ENCODE data around the gene PPP1R7. TPM values are rescaled to one million over a fixed set of nuclear protein-coding genes. Genes with fewer than 3 reads are reported as not detected.
"Not testable (repeated sequence)": the region's sequence is repeated elsewhere in the genome, so short reads cannot be mapped to it uniquely, and the experiment has no call there.

The PPP1R7 gene
- 44.6 and 53.1 TPM in 2 replicates for total RNA-seq (2014; rRNA removed; shearing (Covaris generic))
- polyA plus RNA-seq (2016; fragmentation: Nextera tagmentation; extraction: Ambion mirVana) = 107 and 110 TPM in 2 replicates

DNA sequence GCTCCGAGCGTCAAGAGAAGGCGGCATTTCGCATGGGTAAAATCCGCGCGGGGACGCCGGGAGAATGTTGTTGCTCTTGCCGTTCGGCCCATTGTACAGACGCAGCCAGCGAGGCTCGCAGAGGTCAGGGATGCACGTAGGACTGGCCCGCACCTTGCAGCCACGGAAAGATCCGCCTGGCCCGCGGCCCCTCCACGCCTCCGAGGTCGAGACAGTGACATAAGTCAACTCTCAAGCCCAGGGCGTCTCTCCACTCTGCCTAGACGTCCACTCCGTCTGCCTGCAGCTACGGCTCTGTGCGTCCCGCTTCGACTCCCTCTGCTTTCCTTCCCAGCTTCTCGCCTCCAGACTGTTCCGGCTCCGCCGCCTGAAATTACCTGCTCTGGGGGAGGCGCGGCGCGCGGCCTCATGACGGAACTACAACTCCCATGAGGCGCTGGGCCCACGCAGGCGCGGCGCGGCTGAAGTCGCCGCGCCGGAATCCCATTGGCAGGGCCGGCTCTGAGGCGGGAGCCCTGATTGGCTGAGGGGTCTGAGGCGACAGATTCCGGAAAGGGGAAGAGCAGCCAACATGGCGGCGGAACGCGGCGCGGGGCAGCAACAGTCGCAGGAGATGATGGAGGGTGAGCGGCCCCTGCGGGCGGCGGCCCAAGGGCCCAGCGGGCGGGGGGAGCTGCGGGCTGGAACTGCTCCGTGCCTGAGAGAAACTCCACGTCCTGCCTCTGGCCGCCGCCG, at the start of gene PPP1R7:
PPP1R7 (plus strand) TSS at position 543 of the 735 bp plus-strand sequence; CDS start at position 572, 29 bp downstream.
- TF ChIP-seq EZH2 (IDR thresholded peaks at IDR 0.05; ENCODE audit: insufficient read depth, poor library complexity, severe bottlenecking) (no peak), EZH2phosphoT487 (IDR thresholded peaks at IDR 0.05; ENCODE audit: insufficient read depth, low read depth) (no peak)
- H4K20me1 ChIP-seq (ENCODE audit: insufficient read depth) = no peaks in the 10 kb centered on the region
- in situ Hi-C loops (cut with MboI) = no loop called here

DNA sequence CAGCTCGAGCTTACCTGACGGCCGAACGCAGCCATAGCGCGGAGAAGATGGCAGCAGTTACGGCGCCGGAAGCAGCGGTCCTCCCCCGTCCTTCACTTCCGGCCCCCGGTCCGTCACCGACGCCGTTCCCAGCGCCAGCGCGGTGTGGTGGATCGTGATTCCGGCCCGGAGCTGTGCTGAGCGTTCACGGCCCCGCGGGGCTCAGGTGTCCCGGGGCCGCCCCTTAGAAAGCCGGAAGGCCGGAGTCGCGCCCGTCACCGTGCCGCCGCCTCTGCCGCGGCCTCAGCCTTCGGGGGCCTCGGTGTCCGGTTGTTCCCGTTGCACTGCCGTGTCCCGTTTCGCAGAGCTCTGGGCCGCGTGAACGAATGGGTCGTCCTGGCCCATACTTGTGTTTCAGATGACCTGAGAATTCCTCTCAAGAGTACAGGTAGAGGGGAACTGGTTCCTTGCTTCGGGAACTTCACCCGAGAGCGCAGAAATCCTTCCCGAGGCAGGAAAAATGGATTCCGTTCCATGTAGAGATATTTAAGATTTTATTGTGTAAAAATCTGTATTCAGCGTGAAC, 47.9 kb upstream of the PPP1R7 start, which contains the start of gene MTERF4:
MTERF4 (minus strand) TSS at position 49 of the 565 bp plus-strand sequence; CDS start at position 35, 14 bp downstream.
- H3F3A ChIP-seq (ENCODE audit: insufficient read depth) = peaks cover 10% of the 10 kb centered on the region
- TF ChIP-seq EZH2 (IDR thresholded peaks at IDR 0.05; ENCODE audit: insufficient read depth, poor library complexity, severe bottlenecking) = no peak
- TF ChIP-seq EZH2phosphoT487 (IDR thresholded peaks at IDR 0.05; ENCODE audit: insufficient read depth, low read depth) = no peak
- no peaks in the 10 kb centered on the region for H3K36me3 ChIP-seq (ENCODE audit: low read depth)
- no peaks in the 10 kb centered on the region for H3K9me3 ChIP-seq (ENCODE audit: low read depth)
- peak within 1 kb of the TSS; percentile 92 for H3K9ac ChIP-seq
- H3K27me3 ChIP-seq (replicated peaks; ENCODE audit: insufficient read depth) = no peaks in the 10 kb centered on the region
- in situ Hi-C loops (cut with MboI) = no loop called here
- peaks cover 59% of the 10 kb centered on the region for H3K79me2 ChIP-seq (ENCODE audit: insufficient read depth)
- peak; percentile 93 for DNase-seq
- no peaks in the 10 kb centered on the region for H3K9me2 ChIP-seq (ENCODE audit: insufficient read depth)
- peak within 1 kb of the TSS; percentile 56 for H3K27ac ChIP-seq
- H3K4me3 ChIP-seq = peak within 1 kb of the TSS; percentile 97
- H2AFZ ChIP-seq = peak within 1 kb of the TSS; percentile 100
- no peaks in the 10 kb centered on the region for H4K20me1 ChIP-seq (ENCODE audit: insufficient read depth)
- 1 to 2% methylated on average over 51 to 56 of the region's 56 CpGs for WGBS, 2 experiments (ENCODE audit: low coverage in 1 of 2, low lambda C conversion rate in 2 of 2, missing lambda C conversion rate in 2 of 2)
- peak within 1 kb of the TSS; percentile 97 for H3K4me2 ChIP-seq (ENCODE audit: unreplicated experiment)
- peaks cover 12% of the 10 kb centered on the region for H3K4me1 ChIP-seq (ENCODE audit: insufficient read depth)

More for the DNA sequence above, at the start of gene PPP1R7:
- Histone ChIP-seq H2AFZ (peak within 1 kb of the TSS; percentile 91), H3K79me2 (ENCODE audit: insufficient read depth) (peaks cover 24% of the 10 kb centered on the region), H3K4me2 (ENCODE audit: unreplicated experiment) (peak within 1 kb of the TSS; percentile 95), H3F3A (ENCODE audit: insufficient read depth) (peaks cover 9% of the 10 kb centered on the region), H3K4me3 (peak within 1 kb of the TSS; percentile 88), H3K27ac (peak within 1 kb of the TSS; percentile 38), H3K27me3 (replicated peaks; ENCODE audit: insufficient read depth) (no peaks in the 10 kb centered on the region), H3K9ac (peak within 1 kb of the TSS; percentile 88), H3K9me2 (ENCODE audit: insufficient read depth) (no peaks in the 10 kb centered on the region), H3K4me1 (ENCODE audit: insufficient read depth) (peaks cover 13% of the 10 kb centered on the region), H3K36me3 (ENCODE audit: low read depth) (no peaks in the 10 kb centered on the region), H3K9me3 (ENCODE audit: low read depth) (no peaks in the 10 kb centered on the region)
- DNase-seq = peak; percentile 98
- 1 to 2% methylated on average over 54 to 71 of the region's 73 CpGs for WGBS, 2 experiments (ENCODE audit: low coverage in 1 of 2, low lambda C conversion rate in 2 of 2, missing lambda C conversion rate in 2 of 2)

DNA sequence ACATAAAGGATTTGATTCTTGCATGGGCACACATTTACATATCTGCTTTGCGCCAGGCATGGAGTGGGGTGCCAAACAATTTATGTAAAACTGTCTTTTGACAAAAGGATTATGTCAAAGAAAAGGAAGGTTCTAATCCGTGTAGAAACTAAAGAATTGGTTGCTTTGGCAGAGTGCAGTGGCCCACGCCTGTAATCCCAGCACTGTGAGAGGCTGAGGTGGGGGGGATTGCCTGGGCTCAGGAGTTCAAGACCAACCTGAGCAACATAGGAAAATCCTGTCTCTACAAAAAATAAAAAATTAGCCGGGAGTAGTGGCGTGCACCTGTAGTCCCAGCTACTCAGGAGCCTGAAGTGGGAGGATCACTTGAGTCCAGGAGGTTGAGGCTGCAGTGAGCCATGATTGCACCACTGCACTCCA, 47.1 kb upstream of the PPP1R7 start:
- no peaks in the 10 kb centered on the region for H3K9me3 ChIP-seq (ENCODE audit: low read depth)
- H3K4me2 ChIP-seq (ENCODE audit: unreplicated experiment) = peak overlapping the region; percentile 91
- H2AFZ ChIP-seq = peak overlapping the region; percentile 100
- H3K4me1 ChIP-seq (ENCODE audit: insufficient read depth) = peaks cover 12% of the 10 kb centered on the region
- H4K20me1 ChIP-seq (ENCODE audit: insufficient read depth) = no peaks in the 10 kb centered on the region
- TF ChIP-seq EZH2phosphoT487 (IDR thresholded peaks at IDR 0.05; ENCODE audit: insufficient read depth, low read depth) = no peak
- TF ChIP-seq EZH2 (IDR thresholded peaks at IDR 0.05; ENCODE audit: insufficient read depth, poor library complexity, severe bottlenecking) = no peak
- WGBS, 2 experiments (ENCODE audit: low coverage in 1 of 2, low lambda C conversion rate in 2 of 2, missing lambda C conversion rate in 2 of 2) = 60 to 61% methylated on average over 5 of the region's 5 CpGs
- DNase-seq = no peak
- no peaks in the 10 kb centered on the region for H3K9me2 ChIP-seq (ENCODE audit: insufficient read depth)
- no peaks in the 10 kb centered on the region for H3K36me3 ChIP-seq (ENCODE audit: low read depth)
- H3K9ac ChIP-seq = peak overlapping the region; percentile 92
- H3K27ac ChIP-seq = 0 out of 2 replicates have a peak overlapping the region, but pooled peaks have one; percentile 56
- H3K27me3 ChIP-seq (replicated peaks; ENCODE audit: insufficient read depth) = no peaks in the 10 kb centered on the region
- peaks cover 50% of the 10 kb centered on the region for H3K79me2 ChIP-seq (ENCODE audit: insufficient read depth)
- in situ Hi-C loops (cut with MboI) = no loop called here
- peak overlapping the region; percentile 97 for H3K4me3 ChIP-seq
- 0 out of 2 replicates have a peak, but pooled peaks cover 4% of the 10 kb centered on the region for H3F3A ChIP-seq (ENCODE audit: insufficient read depth)

- not testable (repeated sequence) for H3K4me3 ChIP-seq
- WGBS, 2 experiments (ENCODE audit: low coverage in 1 of 2, low lambda C conversion rate in 2 of 2, missing lambda C conversion rate in 2 of 2) = 91 to 96% methylated on average over 10 of the region's 10 CpGs
Measured at GRCh38 chr2:241104611-241105010, 45.7 kb upstream of the PPP1R7 start.

More at GRCh38 chr2:241104611-241105010, 45.7 kb upstream of the PPP1R7 start:
- H3K4me2 ChIP-seq (ENCODE audit: unreplicated experiment); H3F3A ChIP-seq (ENCODE audit: insufficient read depth); H3K36me3 ChIP-seq (ENCODE audit: low read depth); H3K27ac ChIP-seq; in situ Hi-C loops (cut with MboI); H2AFZ ChIP-seq; H3K9ac ChIP-seq; H4K20me1 ChIP-seq (ENCODE audit: insufficient read depth); H3K9me3 ChIP-seq (ENCODE audit: low read depth); H3K27me3 ChIP-seq (replicated peaks; ENCODE audit: insufficient read depth); H3K9me2 ChIP-seq (ENCODE audit: insufficient read depth); DNase-seq: not testable (repeated sequence)
- peaks cover 36% of the 10 kb centered on the region for H3K79me2 ChIP-seq (ENCODE audit: insufficient read depth)
- peaks cover 12% of the 10 kb centered on the region for H3K4me1 ChIP-seq (ENCODE audit: insufficient read depth)

Measured in GM23248 (cell line).